LNCAP (cell line): ENCODE results near the gene MGME1.

Experiments
- CTCF ChIP-seq: fragments of 450-650 bp; IDR thresholded peaks from 2 replicates; pipeline ENCODE4 v1.5.1; 2017; ENCODE audit warnings: mild to moderate bottlenecking

MGME1 gene

GRCh38 chr20:18005170-18005989 lies 36.6 kb downstream of the MGME1 start:
- no peak for TF ChIP-seq CTCF

- no peak for TF ChIP-seq CTCF
Measured at GRCh38 chr20:18005990-18006364, 37.2 kb downstream of the MGME1 start.

GRCh38 chr20:18006684-18007083 lies 37.9 kb downstream of the MGME1 start:
- no peak for TF ChIP-seq CTCF

GRCh38 chr20:18007534-18008292 lies 38.9 kb downstream of the MGME1 start:
- TF ChIP-seq CTCF, result no peak

DNA sequence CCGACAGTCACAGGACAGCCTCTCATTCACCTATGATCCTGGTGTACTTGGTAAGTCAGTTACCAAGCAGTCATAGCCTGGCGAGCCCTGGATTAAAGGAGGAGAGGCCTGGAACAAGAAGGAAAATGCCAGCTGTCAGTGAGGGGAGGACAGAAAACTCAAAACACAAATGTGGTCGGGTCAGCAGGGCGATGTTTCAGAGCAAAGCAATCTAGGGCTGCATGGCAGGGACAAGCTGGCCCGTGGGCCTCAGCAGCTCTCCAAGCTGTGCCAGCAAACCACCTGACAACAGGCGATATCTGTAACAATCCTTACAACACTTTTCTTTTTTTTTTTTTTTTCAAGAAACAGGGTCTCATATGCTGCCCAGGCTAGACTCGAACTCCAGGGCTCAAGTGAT lies 40.3 kb downstream of the MGME1 start:
- no peak for TF ChIP-seq CTCF

GRCh38 chr20:18011482-18011881 lies 42.7 kb downstream of the MGME1 start:
- TF ChIP-seq CTCF, result no peak

GRCh38 chr20:18011951-18012645 lies 43.3 kb downstream of the MGME1 start:
- TF ChIP-seq CTCF, result no peak
